A549 (cell line): ENCODE data around the gene LMF1. TPM values are rescaled to one million over a fixed set of nuclear protein-coding genes. Genes with fewer than 3 reads are reported as not detected.

Experiments used
- ATAC-seq, 2 experiments: fragments of 200-7000 bp in 1 of 2; fragments of >200 bp in 1 of 2; cut with Nextera tagmentation in 1 of 2; cut with Tn5 transposase in 1 of 2; 3 replicates each; pipeline versions ENCODE4 v1.8.0 to v1.9.1; 2018 to 2020; ENCODE audit warnings: mild to moderate bottlenecking in 1 of 2, moderate library complexity in 1 of 2
- CTCF ChIA-PET: fragments of 300-600 bp; sonication (Branson Sonifier 250); formaldehyde crosslinking; extraction: SDS; loops from one replicate; lab custom pipeline; 2021; ENCODE audit warnings: antibody characterized with exemption, inconsistent platforms; lab: Yijun Ruan, JAX
- POLR2A ChIA-PET: fragments of 350-600 bp; formaldehyde crosslinking; extraction: SDS; loops from one replicate; lab custom pipeline; 2021; ENCODE audit warnings: antibody characterized with exemption, inconsistent platforms; lab: Yijun Ruan, JAX
- DNase-seq, 2 experiments: peaks; one replicate each; pipeline versions ENCODE4 v3.0.0 to v3.0.0-alpha.2; 2011 to 2016; ENCODE audit warnings: low read depth in 1 of 2, low spot score in 1 of 2
- FAIRE-seq: peaks from 2 replicates; lab custom pipeline; 2011; peaks lifted over from hg19 to GRCh38; lab: Jason Lieb, UNC
- H3K27ac ChIP-seq, 2 experiments: fragments of >200 bp; sonication (Bioruptor Twin); formaldehyde crosslinking; 3 replicates each; pipeline ENCODE4 v1.5.1; 2016 to 2017
- H3K4me1 ChIP-seq: fragments of >200 bp; sonication (Bioruptor Twin); formaldehyde crosslinking; 3 replicates; pipeline ENCODE4 v1.6.1; 2016
- H3K4me2 ChIP-seq: fragments of >200 bp; sonication (Bioruptor Twin); formaldehyde crosslinking; 3 replicates; pipeline ENCODE4 v1.6.1; 2016
- H3K4me3 ChIP-seq: fragments of >200 bp; sonication (Bioruptor Twin); formaldehyde crosslinking; 3 replicates; pipeline ENCODE4 v1.5.1; 2016
- H3K9me3 ChIP-seq: fragments of >200 bp; sonication (Bioruptor Twin); formaldehyde crosslinking; 3 replicates; pipeline ENCODE4 v1.6.1; 2016
- ATOH8 ChIP-seq: fragments of 250-450 bp; sonication (Bioruptor Pico); IDR thresholded peaks from 2 replicates; pipeline ENCODE4 v1.5.0; 2020; ENCODE audit warnings: low read depth, mild to moderate bottlenecking, moderate library complexity
- CHD2 ChIP-seq: fragments of 150-350 bp; IDR thresholded peaks from 2 replicates; pipeline ENCODE4 v1.6.1; 2014; ENCODE audit warnings: low read length; ENCODE audit not compliant: partially characterized antibody
- E2F6 ChIP-seq: IDR thresholded peaks from 2 replicates; pipeline ENCODE4 v1.6.1; 2012; ENCODE audit warnings: low read depth, borderline replicate concordance
- EHF ChIP-seq: fragments of 250-450 bp; sonication (Bioruptor Pico); IDR thresholded peaks from 2 replicates; pipeline ENCODE4 v1.5.0; 2020; ENCODE audit warnings: mild to moderate bottlenecking
- EHMT2 ChIP-seq: fragments of 200-600 bp; sonication (generic); IDR thresholded peaks from 2 replicates; pipeline ENCODE4 v1.6.1; 2016; ENCODE audit warnings: antibody characterized with exemption, low read depth, mild to moderate bottlenecking, moderate library complexity
- EP300 ChIP-seq, 2 experiments: fragments of >200 bp; sonication (Bioruptor Twin); formaldehyde crosslinking; IDR thresholded peaks; 2 replicates in 1 of 2; 3 replicates in 1 of 2; pipeline ENCODE4 v1.6.1; 2016 to 2017
- HDAC2 ChIP-seq: fragments of 200-600 bp; sonication (generic); IDR thresholded peaks from 2 replicates; pipeline ENCODE4 v1.6.1; 2016
- HES2 ChIP-seq: fragments of >200 bp; sonication (Bioruptor Twin); formaldehyde crosslinking; IDR thresholded peaks from 2 replicates; pipeline ENCODE4 v1.6.1; 2016
- HOXB5 ChIP-seq: fragments of 250-450 bp; sonication (Bioruptor Pico); IDR thresholded peaks from 2 replicates; pipeline ENCODE4 v1.5.0; 2020; ENCODE audit warnings: mild to moderate bottlenecking, moderate library complexity
- JUN ChIP-seq, 2 experiments: fragments of >200 bp; sonication (Bioruptor Twin); formaldehyde crosslinking; IDR thresholded peaks; 2 replicates in 1 of 2; 3 replicates in 1 of 2; pipeline ENCODE4 v1.6.1; 2016 to 2017
- KDM5A ChIP-seq: fragments of 200-600 bp; sonication (generic); IDR thresholded peaks from 2 replicates; pipeline ENCODE4 v1.6.1; 2016; ENCODE audit warnings: antibody characterized with exemption, mild to moderate bottlenecking
- MYC ChIP-seq: IDR thresholded peaks from 2 replicates; pipeline ENCODE4 v1.6.1; 2012; ENCODE audit warnings: mild to moderate bottlenecking, inconsistent platforms, low read length, improper control_type of control experiment, borderline replicate concordance
- NPAS2 ChIP-seq: fragments of 250-450 bp; sonication (Bioruptor Pico); IDR thresholded peaks from 2 replicates; pipeline ENCODE4 v1.8.0; 2022; ENCODE audit warnings: mild to moderate bottlenecking, moderate library complexity, borderline replicate concordance
- POLR2AphosphoS2 ChIP-seq: conservative IDR thresholded peaks from 2 replicates; pipeline ENCODE4 v1.6.1; 2012; ENCODE audit warnings: low read length, improper control_type of control experiment, inconsistent platforms
- RARB ChIP-seq: fragments of 250-450 bp; sonication (Bioruptor Pico); IDR thresholded peaks from 2 replicates; pipeline ENCODE4 v1.8.0; 2021; ENCODE audit warnings: mild to moderate bottlenecking, moderate library complexity
- RCOR1 ChIP-seq: fragments of 150-350 bp; IDR thresholded peaks from 2 replicates; pipeline ENCODE4 v1.6.1; 2014; ENCODE audit warnings: antibody characterized with exemption, low read length, low read depth
- RNF2 ChIP-seq: fragments of 200-600 bp; sonication (generic); IDR thresholded peaks from 2 replicates; pipeline ENCODE4 v1.6.1; 2016; ENCODE audit warnings: low read depth, mild to moderate bottlenecking, antibody characterized with exemption, moderate library complexity, borderline replicate concordance
- SMC3 ChIP-seq: fragments of >200 bp; sonication (Bioruptor Twin); formaldehyde crosslinking; IDR thresholded peaks from 3 replicates; pipeline ENCODE4 v1.6.1; 2018; ENCODE audit warnings: inconsistent platforms
- SREBF2 ChIP-seq: fragments of 450-650 bp; IDR thresholded peaks from 2 replicates; pipeline ENCODE4 v1.6.1; 2014; ENCODE audit warnings: mild to moderate bottlenecking, moderate library complexity
- ZFP36 ChIP-seq: fragments of 450-650 bp; IDR thresholded peaks from 2 replicates; pipeline ENCODE4 v1.6.1; 2014; ENCODE audit warnings: borderline replicate concordance; ENCODE audit not compliant: partially characterized antibody
- ZNF302 ChIP-seq: fragments of 250-450 bp; sonication (Bioruptor Pico); IDR thresholded peaks from 2 replicates; pipeline ENCODE4 v1.9.0; 2021; ENCODE audit warnings: inconsistent platforms, mild to moderate bottlenecking, moderate library complexity
- WGBS: methylation state at CpG from one replicate; pipeline ENCODE4 v1.1.6; 2017; ENCODE audit errors: missing lambda C conversion rate; 5-methylcytosine and 5-hydroxymethylcytosine counted together
- polyA plus RNA-seq, 4 experiments: library from polyadenylated mRNA; depleted of rRNA in 3 of 4; stranded (reverse); fragments of >200 nt; fragmentation: RNase III in 1 of 4; extraction: RNeasy Plus Mini Kit Qiagen cat#74134 plus additional on column Dnase treatment in 1 of 4; gene quantifications; 2 replicates in 3 of 4; 3 replicates in 1 of 4; pipeline ENCODE4 v1.2.3, GENCODE V29; 2011 to 2017

The LMF1 gene
- polyA plus RNA-seq, 2 of the 4 experiments (the other 2 are of a cell fraction), result 8.8 to 10.9 TPM

DNA sequence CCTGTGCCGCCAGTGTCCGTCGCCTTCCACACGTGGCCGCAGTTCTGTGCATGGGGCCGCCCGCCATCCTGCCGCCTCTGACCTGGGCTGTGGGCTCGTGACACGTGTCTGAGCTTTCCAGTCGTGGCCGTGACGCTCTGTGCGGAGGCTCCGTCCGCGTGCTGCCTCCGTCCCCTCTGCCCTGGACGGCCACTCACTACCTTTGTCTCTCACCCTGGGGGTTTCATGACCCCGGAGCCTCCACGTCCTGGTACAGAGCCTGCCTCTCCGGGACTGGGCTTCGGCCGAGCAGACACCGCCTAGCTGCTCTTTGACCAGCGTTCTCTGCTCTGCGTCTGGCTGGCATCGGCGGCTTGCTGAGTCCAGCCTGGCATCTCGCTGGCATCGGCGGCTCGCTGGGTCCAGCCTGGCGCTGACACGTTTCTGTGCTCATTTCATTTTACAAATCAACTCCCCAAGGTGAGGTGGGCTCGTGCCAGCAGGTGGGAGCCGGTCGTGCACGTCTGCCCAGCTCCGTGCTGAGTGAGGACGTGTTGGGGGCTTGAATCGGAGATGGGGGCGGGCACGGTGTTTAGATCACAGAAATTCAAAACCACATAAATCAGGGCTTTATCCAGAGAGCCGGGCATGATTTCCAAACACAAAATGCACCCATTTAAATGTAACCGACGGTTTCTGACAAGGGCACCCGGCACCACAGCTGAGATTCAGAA is 126.0 kb downstream of the LMF1 start:
- H3K9me3 ChIP-seq, result peaks cover 11% of the 10 kb centered on the region
- no peak overlapping the region for H3K4me3 ChIP-seq
- TF ChIP-seq EHMT2 (no peak), POLR2AphosphoS2 (no peak), E2F6 (no peak)
- H3K27ac ChIP-seq, result no peak overlapping the region
- DNase-seq, result no peak
- 67% methylated on average over 48 of the region's 48 CpGs for WGBS
- FAIRE-seq, result no peak
- no peak overlapping the region for H3K4me2 ChIP-seq
- no peak for ATAC-seq
- ChIA-PET CTCF (interaction anchor here (1.0 to 1.3 kb wide), 3 partner anchors 20 to 457 kb away, joined by 3 read pairs; no protein-coding TSS in a partner anchor), POLR2A (no interaction called here)
- no peaks in the 10 kb centered on the region for H3K4me1 ChIP-seq

DNA sequence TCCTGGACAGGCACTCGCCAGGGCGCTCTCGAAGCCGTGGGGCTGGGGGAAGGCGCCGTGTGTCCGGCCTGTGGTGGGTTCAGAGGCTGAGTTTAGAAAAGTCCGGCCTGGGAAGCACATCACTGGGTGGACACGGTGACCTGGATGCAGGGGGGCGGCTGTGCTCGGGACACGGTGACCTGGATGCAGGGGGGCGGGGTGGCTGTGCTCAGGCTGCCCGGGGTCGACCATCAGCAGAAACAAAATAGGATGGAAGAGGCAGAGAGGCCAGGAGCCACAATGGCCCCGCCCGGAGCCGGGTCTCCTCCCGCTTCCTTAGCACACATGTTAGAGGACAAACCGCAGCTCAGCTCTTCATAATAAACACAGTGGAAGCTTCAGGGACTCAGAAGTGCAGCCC is 127.0 kb downstream of the LMF1 start:
- POLR2A ChIA-PET, result no interaction called here
- TF ChIP-seq ATOH8 (CRISPR knock-in tag) (no peak), RARB (no peak)

DNA sequence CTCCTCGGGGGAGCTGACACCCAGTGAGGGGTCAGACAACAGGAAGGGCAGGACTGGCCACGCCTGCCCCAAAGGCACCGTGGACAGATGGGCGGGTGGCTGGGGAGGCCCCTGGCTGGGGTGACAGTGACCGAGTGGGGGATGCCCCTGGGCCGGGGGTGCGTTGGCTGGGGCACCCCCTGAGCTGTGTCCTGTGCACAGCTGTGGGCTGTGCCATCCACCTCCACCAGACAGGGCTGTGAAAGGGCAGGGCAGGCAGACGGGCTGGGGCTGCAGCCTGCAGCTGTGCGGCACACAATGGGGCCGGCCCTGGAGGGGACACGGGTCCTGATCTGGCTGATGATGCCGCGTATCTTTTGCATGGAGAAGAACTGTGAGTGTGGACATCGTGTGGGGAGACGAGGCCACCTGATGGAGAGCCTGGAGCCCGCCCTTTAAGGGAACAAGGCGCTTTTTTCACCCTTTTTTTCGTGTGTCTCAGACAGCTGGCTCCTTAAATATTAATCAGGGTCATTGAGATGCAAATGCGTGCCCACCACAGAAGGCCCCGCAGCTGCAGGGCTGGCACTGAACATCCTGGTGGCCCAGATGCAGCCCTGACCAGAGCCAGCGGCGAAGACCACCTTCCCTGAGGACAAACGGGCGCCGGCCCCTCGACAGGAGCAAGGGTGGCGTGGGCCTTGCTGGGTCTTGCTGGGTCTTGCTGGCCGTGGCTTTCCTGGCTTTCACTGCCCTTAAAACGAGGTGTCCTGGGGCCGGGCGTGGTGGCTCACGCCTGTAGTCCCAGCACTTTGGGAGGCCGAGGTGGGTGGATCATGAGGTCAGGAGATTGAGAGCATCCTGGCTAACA is 127.8 kb downstream of the LMF1 start:
- no peak for DNase-seq
- H3K9me3 ChIP-seq, result no peaks in the 10 kb centered on the region; the same call in 2 of the 3 replicates
- no peaks in the 10 kb centered on the region for H3K4me1 ChIP-seq
- POLR2A ChIA-PET, result no interaction called here
- no peak overlapping the region for H3K4me3 ChIP-seq
- TF ChIP-seq HDAC2 (no peak), ZFP36 (no peak), HES2 (no peak), EP300 (IDR thresholded peaks at IDR 0.05) (no peak), HOXB5 (CRISPR knock-in tag) (no peak), RNF2 (no peak), ZNF302 (CRISPR knock-in tag) (no peak), SMC3 (no peak), MYC (no peak), NPAS2 (no peak), POLR2AphosphoS2 (no peak), JUN (IDR thresholded peaks at IDR 0.05) (no peak), RCOR1 (no peak), SREBF2 (no peak), CHD2 (no peak), KDM5A (no peak), EHF (no peak)
- TF ChIP-seq, all 56 proteins: peak for 0
- ATAC-seq, result no peak
- 43% methylated on average over 19 of the region's 33 CpGs for WGBS
- FAIRE-seq, result no peak
- Histone ChIP-seq H3K27ac (no peak overlapping the region), H3K4me2 (no peak overlapping the region)
- CTCF ChIA-PET, result no interaction called here

More for the DNA sequence above, 127.0 kb downstream of the LMF1 start:
- H3K9me3 ChIP-seq, result peaks cover 3% of the 10 kb centered on the region; the same call in 2 of the 3 replicates
- no peak overlapping the region for H3K27ac ChIP-seq
- ATAC-seq, result no peak
- FAIRE-seq, result no peak
- H3K4me1 ChIP-seq, result no peaks in the 10 kb centered on the region
- DNase-seq, result no peak
- H3K4me3 ChIP-seq, result no peak overlapping the region
- 65% methylated on average over 19 of the region's 20 CpGs for WGBS
- CTCF ChIA-PET, result no interaction called here
- no peak overlapping the region for H3K4me2 ChIP-seq
